ENCODE data around the gene INF2.

INF2 gene

DNA sequence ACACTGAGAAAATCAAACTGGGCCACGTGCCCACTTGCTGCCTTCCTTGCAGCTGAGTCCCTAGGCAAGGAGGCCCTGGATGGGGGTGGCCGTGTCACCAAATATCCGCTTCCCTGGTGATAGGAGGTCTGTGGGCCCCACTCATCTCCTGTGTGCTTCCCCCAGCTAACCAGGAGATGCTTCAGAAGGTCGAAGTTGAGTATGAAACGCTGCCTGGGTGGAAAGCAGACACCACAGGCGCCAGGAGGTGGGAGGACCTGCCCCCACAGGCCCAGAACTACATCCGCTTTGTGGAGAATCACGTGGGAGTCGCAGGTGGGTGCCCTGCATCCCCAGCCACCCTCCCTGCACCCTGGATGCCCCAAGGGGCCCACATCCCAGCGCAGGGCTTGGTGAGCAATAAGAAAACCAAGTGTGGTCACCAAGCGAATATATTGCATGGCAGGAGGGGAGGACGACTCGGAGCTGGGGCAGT is 56.7 kb downstream of the INF2 start:
- Histone ChIP-seq H3K4me3 (IDR thresholded peaks at IDR 0.05; ENCODE audit: insufficient read depth, low read depth, low read length) (no peak overlapping the region), H3K4me1 (ENCODE audit: low read depth, poor library complexity, severe bottlenecking) (no peaks in the 10 kb centered on the region), H2AFZ (ENCODE audit: low read depth) (no peak overlapping the region), H3K27me3 (ENCODE audit: insufficient read depth, low read depth) (peaks cover 18% of the 10 kb centered on the region), H3K79me2 (ENCODE audit: insufficient read depth, low read depth) (no peaks in the 10 kb centered on the region), H3K9ac (no peak overlapping the region), H3K36me3 (ENCODE audit: insufficient read depth) (no peaks in the 10 kb centered on the region), H3K4me2 (no peak overlapping the region), H4K20me1 (ENCODE audit: insufficient read depth) (no peaks in the 10 kb centered on the region), H3K27ac (no peak overlapping the region)
- TF ChIP-seq, protein P1, sequence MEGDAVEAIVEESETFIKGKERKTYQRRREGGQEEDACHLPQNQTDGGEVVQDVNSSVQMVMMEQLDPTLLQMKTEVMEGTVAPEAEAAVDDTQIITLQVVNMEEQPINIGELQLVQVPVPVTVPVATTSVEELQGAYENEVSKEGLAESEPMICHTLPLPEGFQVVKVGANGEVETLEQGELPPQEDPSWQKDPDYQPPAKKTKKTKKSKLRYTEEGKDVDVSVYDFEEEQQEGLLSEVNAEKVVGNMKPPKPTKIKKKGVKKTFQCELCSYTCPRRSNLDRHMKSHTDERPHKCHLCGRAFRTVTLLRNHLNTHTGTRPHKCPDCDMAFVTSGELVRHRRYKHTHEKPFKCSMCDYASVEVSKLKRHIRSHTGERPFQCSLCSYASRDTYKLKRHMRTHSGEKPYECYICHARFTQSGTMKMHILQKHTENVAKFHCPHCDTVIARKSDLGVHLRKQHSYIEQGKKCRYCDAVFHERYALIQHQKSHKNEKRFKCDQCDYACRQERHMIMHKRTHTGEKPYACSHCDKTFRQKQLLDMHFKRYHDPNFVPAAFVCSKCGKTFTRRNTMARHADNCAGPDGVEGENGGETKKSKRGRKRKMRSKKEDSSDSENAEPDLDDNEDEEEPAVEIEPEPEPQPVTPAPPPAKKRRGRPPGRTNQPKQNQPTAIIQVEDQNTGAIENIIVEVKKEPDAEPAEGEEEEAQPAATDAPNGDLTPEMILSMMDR (conservative IDR thresholded peaks at IDR 0.05; ENCODE audit: low read depth, low read length) = no peak

DNA sequence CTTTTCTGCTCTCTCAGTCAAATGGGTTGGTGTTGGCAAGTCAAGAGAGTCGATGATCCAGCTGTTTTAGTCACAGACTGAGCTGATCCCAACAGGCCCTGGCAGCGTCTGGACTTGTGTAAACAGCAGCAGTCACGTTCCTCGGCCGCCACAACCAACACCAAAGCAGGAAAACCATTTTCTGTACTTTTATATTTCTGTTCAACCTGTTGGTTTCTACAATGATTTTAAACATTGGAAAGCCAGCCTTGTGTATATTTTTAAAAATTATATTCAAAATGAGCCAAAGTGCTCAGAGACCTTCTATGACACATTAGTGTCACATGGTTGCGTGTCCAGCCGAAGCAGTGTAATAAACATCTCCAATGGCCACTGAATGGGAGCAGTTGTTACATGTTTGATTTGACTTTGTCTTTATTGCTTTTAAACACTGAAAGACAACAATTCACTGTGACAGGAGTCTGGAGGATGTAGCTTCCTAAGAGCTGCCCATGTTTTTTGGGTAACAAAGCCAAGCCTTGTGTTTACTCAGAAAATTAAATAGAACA is 57.6 kb downstream of the INF2 start:
- Histone ChIP-seq H3K79me2 (ENCODE audit: insufficient read depth, low read depth) (no peaks in the 10 kb centered on the region), H3K9ac (no peak overlapping the region), H3K4me1 (ENCODE audit: low read depth, poor library complexity, severe bottlenecking) (no peaks in the 10 kb centered on the region), H3K27ac (no peak overlapping the region), H3K4me2 (no peak overlapping the region), H3K36me3 (ENCODE audit: insufficient read depth) (no peaks in the 10 kb centered on the region), H3K4me3 (IDR thresholded peaks at IDR 0.05; ENCODE audit: insufficient read depth, low read depth, low read length) (no peak overlapping the region), H4K20me1 (ENCODE audit: insufficient read depth) (no peaks in the 10 kb centered on the region), H2AFZ (ENCODE audit: low read depth) (no peak overlapping the region), H3K27me3 (ENCODE audit: insufficient read depth, low read depth) (peaks cover 13% of the 10 kb centered on the region)
- TF ChIP-seq, protein P1 (conservative IDR thresholded peaks at IDR 0.05; ENCODE audit: low read depth, low read length) = no peak

DNA sequence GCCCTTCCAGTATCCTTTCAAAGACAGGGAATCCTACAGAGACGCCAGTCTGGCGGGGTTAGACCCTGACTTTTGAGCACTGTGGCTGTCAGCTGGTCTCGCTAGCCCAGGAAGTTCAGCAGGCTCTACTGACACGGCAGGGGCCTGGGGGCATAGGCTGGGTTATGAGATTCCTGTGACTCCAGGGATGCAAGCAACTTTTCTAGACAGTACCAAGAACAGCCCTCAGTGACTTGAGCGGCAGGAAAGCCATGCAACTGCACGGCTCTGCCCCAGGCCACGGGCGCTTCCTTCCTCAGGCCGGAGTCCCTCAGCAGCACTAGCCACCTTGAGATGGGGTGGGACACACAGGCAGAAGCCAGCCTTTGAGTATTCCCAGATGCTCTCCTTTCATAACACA is 58.5 kb downstream of the INF2 start:
- Histone ChIP-seq H3K4me3 (IDR thresholded peaks at IDR 0.05; ENCODE audit: insufficient read depth, low read depth, low read length) (no peak overlapping the region), H3K9ac (no peak overlapping the region), H3K36me3 (ENCODE audit: insufficient read depth) (no peaks in the 10 kb centered on the region), H3K4me1 (ENCODE audit: low read depth, poor library complexity, severe bottlenecking) (no peaks in the 10 kb centered on the region), H3K27me3 (ENCODE audit: insufficient read depth, low read depth) (peaks cover 7% of the 10 kb centered on the region), H3K4me2 (no peak overlapping the region), H2AFZ (ENCODE audit: low read depth) (no peak overlapping the region), H3K79me2 (ENCODE audit: insufficient read depth, low read depth) (no peaks in the 10 kb centered on the region), H3K27ac (no peak overlapping the region), H4K20me1 (ENCODE audit: insufficient read depth) (no peaks in the 10 kb centered on the region)
- TF ChIP-seq, protein P1 (conservative IDR thresholded peaks at IDR 0.05; ENCODE audit: low read depth, low read length) = no peak

DNA sequence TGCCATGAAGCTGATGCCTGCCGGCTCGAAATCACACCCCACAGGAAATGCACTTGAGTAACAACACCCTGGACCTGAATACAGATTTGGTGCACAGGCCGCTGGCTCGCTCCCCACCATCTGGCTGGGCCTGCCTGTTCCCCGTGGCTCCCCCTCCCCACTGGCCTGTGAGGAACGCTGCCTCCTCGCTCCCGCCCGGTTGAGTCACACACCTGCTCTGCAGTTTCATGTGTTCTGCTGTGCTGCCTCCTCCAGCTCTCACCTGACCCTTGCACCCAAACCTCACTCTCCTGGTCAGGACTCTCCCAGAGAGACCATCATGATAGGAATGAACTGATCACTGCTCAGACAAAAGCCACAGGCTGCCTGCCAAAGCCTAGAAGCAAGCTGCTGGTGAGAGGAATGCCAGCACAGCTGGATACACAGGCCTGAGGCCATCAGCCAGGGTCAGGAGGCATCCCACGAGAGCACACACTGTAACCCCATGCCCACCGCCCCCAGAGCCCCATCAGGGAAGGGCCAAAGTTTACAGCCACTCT is 59.8 kb downstream of the INF2 start:
- TF ChIP-seq, protein P1 (conservative IDR thresholded peaks at IDR 0.05; ENCODE audit: low read depth, low read length) = no peak
- no peak overlapping the region for H3K4me3 ChIP-seq (IDR thresholded peaks at IDR 0.05; ENCODE audit: insufficient read depth, low read depth, low read length)

More for the DNA sequence above, 59.8 kb downstream of the INF2 start:
- Histone ChIP-seq H3K27ac (no peak overlapping the region), H2AFZ (ENCODE audit: low read depth) (no peak overlapping the region), H3K4me1 (ENCODE audit: low read depth, poor library complexity, severe bottlenecking) (peaks cover 2% of the 10 kb centered on the region), H3K27me3 (ENCODE audit: insufficient read depth, low read depth) (no peaks in the 10 kb centered on the region), H3K79me2 (ENCODE audit: insufficient read depth, low read depth) (peaks cover 8% of the 10 kb centered on the region; the same call in 1 of the 2 replicates), H3K9ac (no peak overlapping the region), H3K36me3 (ENCODE audit: insufficient read depth) (no peaks in the 10 kb centered on the region), H3K4me2 (no peak overlapping the region), H4K20me1 (ENCODE audit: insufficient read depth) (no peaks in the 10 kb centered on the region)
